Smooth muscle cell (in vitro differentiated cells): Measurements from ENCODE around the gene DHPS. TPM values are rescaled to one million over a fixed set of nuclear protein-coding genes. Genes with fewer than 3 reads are reported as not detected.

Experiments
- DNase-seq: peaks from one replicate; lab custom pipeline; 2025; ENCODE audit not compliant: unreplicated experiment; lab: John Stamatoyannopoulos, UW
- H2AFZ ChIP-seq: fragments of 200-600 bp; sonication (generic); 2 replicates; pipeline ENCODE4 v1.6.0; 2016; ENCODE audit warnings: antibody characterized with exemption, low read depth, mild to moderate bottlenecking
- H3F3A ChIP-seq: fragments of 200-600 bp; sonication (generic); 2 replicates; pipeline ENCODE4 v1.6.0; 2017; ENCODE audit warnings: antibody characterized with exemption, low read depth
- H3K27ac ChIP-seq: fragments of 200-600 bp; sonication (generic); 2 replicates; pipeline ENCODE4 v1.5.1; 2016; ENCODE audit warnings: low read depth, mild to moderate bottlenecking
- H3K27me3 ChIP-seq: fragments of 200-600 bp; sonication (generic); 2 replicates; pipeline ENCODE4 v1.6.1; 2016; ENCODE audit warnings: low read depth, mild to moderate bottlenecking
- H3K36me3 ChIP-seq: fragments of 200-600 bp; sonication (generic); 2 replicates; pipeline ENCODE4 v1.5.1; 2016; ENCODE audit warnings: low read depth
- H3K4me1 ChIP-seq: fragments of 200-600 bp; sonication (generic); 2 replicates; pipeline ENCODE4 v1.5.1; 2016; ENCODE audit warnings: low read depth
- H3K4me2 ChIP-seq: fragments of 200-600 bp; sonication (generic); 2 replicates; pipeline ENCODE4 v1.6.0; 2016; ENCODE audit warnings: mild to moderate bottlenecking
- H3K4me3 ChIP-seq: fragments of 200-600 bp; sonication (generic); 2 replicates; pipeline ENCODE4 v1.5.1; 2016; ENCODE audit warnings: mild to moderate bottlenecking
- H3K79me2 ChIP-seq: fragments of 200-600 bp; sonication (generic); 2 replicates; pipeline ENCODE4 v1.6.0; 2016; ENCODE audit warnings: low read depth, mild to moderate bottlenecking
- H3K9ac ChIP-seq: fragments of 200-600 bp; sonication (generic); 2 replicates; pipeline ENCODE4 v1.6.0; 2016; ENCODE audit warnings: low read depth
- H3K9me3 ChIP-seq: fragments of 200-600 bp; sonication (generic); replicated peaks from 2 replicates; pipeline ENCODE4 v1.5.1; 2016; ENCODE audit warnings: low read depth
- H4K20me1 ChIP-seq: fragments of 200-600 bp; sonication (generic); 2 replicates; pipeline ENCODE4 v1.6.0; 2016; ENCODE audit warnings: low read depth
- WGBS: methylation state at CpG from one replicate; pipeline ENCODE4 v1.1.7; 2016; ENCODE audit warnings: low lambda C conversion rate; 5-methylcytosine and 5-hydroxymethylcytosine counted together
- polyA plus RNA-seq: library from polyadenylated mRNA; unstranded; fragments of >200 nt; fragmentation: Nextera tagmentation; extraction: Ambion mirVana; gene quantifications from 2 replicates; pipeline ENCODE4 v1.2.1, GENCODE V29; 2016
- total RNA-seq: library from RNA; depleted of rRNA; stranded (reverse); fragments of >200 nt; gene quantifications from 2 replicates; pipeline ENCODE4 v1.2.3, GENCODE V29; 2014
- TF ChIP-seq, protein P1 (sequence below): fragments of 200-600 bp; sonication (generic); IDR thresholded peaks from 2 replicates; pipeline ENCODE4 v1.5.1; 2017; ENCODE audit warnings: borderline replicate concordance, mild to moderate bottlenecking, antibody characterized with exemption; ENCODE audit not compliant: insufficient read depth, poor library complexity, severe bottlenecking

DHPS gene
- total and polyA plus RNA-seq, 2 experiments from 2014 or later: 43.9 to 67.6 TPM

GRCh38 chr19:12656899-12657571 lies 24.6 kb downstream of the DHPS start:
- H3K79me2 ChIP-seq: no peaks in the 10 kb centered on the region
- TF ChIP-seq, protein P1, sequence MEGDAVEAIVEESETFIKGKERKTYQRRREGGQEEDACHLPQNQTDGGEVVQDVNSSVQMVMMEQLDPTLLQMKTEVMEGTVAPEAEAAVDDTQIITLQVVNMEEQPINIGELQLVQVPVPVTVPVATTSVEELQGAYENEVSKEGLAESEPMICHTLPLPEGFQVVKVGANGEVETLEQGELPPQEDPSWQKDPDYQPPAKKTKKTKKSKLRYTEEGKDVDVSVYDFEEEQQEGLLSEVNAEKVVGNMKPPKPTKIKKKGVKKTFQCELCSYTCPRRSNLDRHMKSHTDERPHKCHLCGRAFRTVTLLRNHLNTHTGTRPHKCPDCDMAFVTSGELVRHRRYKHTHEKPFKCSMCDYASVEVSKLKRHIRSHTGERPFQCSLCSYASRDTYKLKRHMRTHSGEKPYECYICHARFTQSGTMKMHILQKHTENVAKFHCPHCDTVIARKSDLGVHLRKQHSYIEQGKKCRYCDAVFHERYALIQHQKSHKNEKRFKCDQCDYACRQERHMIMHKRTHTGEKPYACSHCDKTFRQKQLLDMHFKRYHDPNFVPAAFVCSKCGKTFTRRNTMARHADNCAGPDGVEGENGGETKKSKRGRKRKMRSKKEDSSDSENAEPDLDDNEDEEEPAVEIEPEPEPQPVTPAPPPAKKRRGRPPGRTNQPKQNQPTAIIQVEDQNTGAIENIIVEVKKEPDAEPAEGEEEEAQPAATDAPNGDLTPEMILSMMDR: no peak
- no peaks in the 10 kb centered on the region for H4K20me1 ChIP-seq
- no peak for DNase-seq
- H2AFZ ChIP-seq: no peak overlapping the region
- no peaks in the 10 kb centered on the region for H3K4me1 ChIP-seq
- WGBS: 96% methylated on average over 24 of the region's 50 CpGs
- no peak overlapping the region for H3K4me3 ChIP-seq
- no peaks in the 10 kb centered on the region for H3K9me3 ChIP-seq
- H3F3A ChIP-seq: no peaks in the 10 kb centered on the region
- H3K27ac ChIP-seq: no peak overlapping the region
- no peak overlapping the region for H3K4me2 ChIP-seq
- H3K36me3 ChIP-seq: peaks cover 4% of the 10 kb centered on the region
- H3K9ac ChIP-seq: no peak overlapping the region
- H3K27me3 ChIP-seq: no peaks in the 10 kb centered on the region

GRCh38 chr19:12655546-12655945 lies 26.1 kb downstream of the DHPS start:
- Histone ChIP-seq H2AFZ (no peak overlapping the region), H3K4me3 (no peak overlapping the region), H3K4me2 (no peak overlapping the region), H3K79me2 (no peaks in the 10 kb centered on the region), H3K27ac (no peak overlapping the region), H3K9me3 (no peaks in the 10 kb centered on the region), H3K36me3 (peaks cover 4% of the 10 kb centered on the region), H4K20me1 (no peaks in the 10 kb centered on the region), H3K9ac (no peak overlapping the region), H3K4me1 (no peaks in the 10 kb centered on the region), H3K27me3 (no peaks in the 10 kb centered on the region), H3F3A (no peaks in the 10 kb centered on the region)
- no peak for DNase-seq
- 97% methylated on average over 8 of the region's 8 CpGs for WGBS
- TF ChIP-seq, protein P1: no peak

DNA sequence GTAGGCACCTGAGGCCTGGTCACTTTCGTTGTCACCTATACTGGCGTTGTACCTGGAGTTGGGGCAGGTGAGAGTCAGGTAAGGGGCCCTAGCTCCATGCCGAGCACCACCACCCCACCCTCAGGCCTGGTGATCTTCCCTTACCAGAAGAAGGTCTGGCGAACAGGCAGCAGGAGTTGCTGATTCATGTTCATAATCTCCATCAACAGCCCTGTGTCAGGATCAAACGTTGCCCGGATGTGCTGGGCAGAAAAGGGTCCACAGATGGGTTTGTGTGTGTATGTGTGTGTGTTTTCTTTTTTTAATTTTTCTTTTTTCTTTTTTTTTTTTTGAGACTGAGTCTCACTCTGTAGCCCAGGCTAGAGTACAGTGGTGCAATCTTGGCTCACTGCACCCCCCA lies 29.5 kb downstream of the DHPS start:
- TF ChIP-seq, protein P1: no peak
- no peaks in the 10 kb centered on the region for H3F3A ChIP-seq
- H3K4me3 ChIP-seq: no peak overlapping the region
- no peak overlapping the region for H3K9ac ChIP-seq
- WGBS: 92% methylated on average over 6 of the region's 6 CpGs
- H3K27ac ChIP-seq: no peak overlapping the region
- no peaks in the 10 kb centered on the region for H3K79me2 ChIP-seq
- H2AFZ ChIP-seq: no peak overlapping the region
- peaks cover 4% of the 10 kb centered on the region for H3K36me3 ChIP-seq
- no peaks in the 10 kb centered on the region for H3K27me3 ChIP-seq
- no peaks in the 10 kb centered on the region for H3K9me3 ChIP-seq
- H4K20me1 ChIP-seq: no peaks in the 10 kb centered on the region
- H3K4me2 ChIP-seq: no peak overlapping the region
- H3K4me1 ChIP-seq: no peaks in the 10 kb centered on the region
- no peak for DNase-seq

GRCh38 chr19:12649941-12650340 lies 31.7 kb downstream of the DHPS start:
- no peaks in the 10 kb centered on the region for H3K79me2 ChIP-seq

More at GRCh38 chr19:12649941-12650340, 31.7 kb downstream of the DHPS start:
- DNase-seq: no peak
- TF ChIP-seq, protein P1: no peak
- Histone ChIP-seq H3K27ac (no peak overlapping the region), H3K36me3 (peaks cover 4% of the 10 kb centered on the region), H3K9me3 (no peaks in the 10 kb centered on the region), H3F3A (no peaks in the 10 kb centered on the region), H4K20me1 (no peaks in the 10 kb centered on the region), H3K9ac (no peak overlapping the region), H3K4me1 (no peaks in the 10 kb centered on the region), H3K27me3 (no peaks in the 10 kb centered on the region), H2AFZ (no peak overlapping the region), H3K4me2 (no peak overlapping the region), H3K4me3 (no peak overlapping the region)
- 97% methylated on average over 10 of the region's 10 CpGs for WGBS
